T-helper 1 cell treated with Interleukin-12 subunit alpha and Interleukin-12 subunit beta and Interleukin-4 antibody, amounts not matched to agents 30 μg/mL and 1 μg/mL, for 36 hours (primary cell): Measurements from ENCODE around the gene RHCE.
"Not testable (repeated sequence)": the region's sequence is repeated elsewhere in the genome, so short reads cannot be mapped to it uniquely, and the experiment has no call there.

Experiments used
- H3K27ac Mint-ChIP-seq: one replicate; pipeline ENCODE4 v1.8.0; 2021; ENCODE audit warnings: mild to moderate bottlenecking, mixed read lengths
- H3K27me3 Mint-ChIP-seq: one replicate; pipeline ENCODE4 v1.8.0; 2021; ENCODE audit warnings: low read depth, mixed read lengths
- H3K36me3 Mint-ChIP-seq: one replicate; pipeline ENCODE4 v1.8.0; 2021; ENCODE audit warnings: low read depth, mixed read lengths
- H3K4me1 Mint-ChIP-seq: one replicate; pipeline ENCODE4 v1.8.0; 2021; ENCODE audit warnings: low read depth, mixed read lengths
- H3K4me3 Mint-ChIP-seq: one replicate; pipeline ENCODE4 v1.8.0; 2021; ENCODE audit warnings: mild to moderate bottlenecking, moderate library complexity, mixed read lengths
- H3K9me3 Mint-ChIP-seq: one replicate; pipeline ENCODE4 v1.8.0; 2021; ENCODE audit warnings: mixed read lengths

Gene RHCE

GRCh38 chr1:25420715-25421114 is at the start of gene RHCE:
TSS of gene RHCE (minus strand) at chr1:25420825. CDS start at chr1:25420786, 39 bp downstream.
- H3K9me3 Mint-ChIP-seq, H3K27me3 Mint-ChIP-seq, H3K27ac Mint-ChIP-seq, H3K4me3 Mint-ChIP-seq, H3K36me3 Mint-ChIP-seq, H3K4me1 Mint-ChIP-seq: not testable (repeated sequence)

- H3K27ac Mint-ChIP-seq: no peak overlapping the region
- H3K4me3 Mint-ChIP-seq: no peak overlapping the region
- no peaks in the 10 kb centered on the region for H3K27me3 Mint-ChIP-seq
- peaks cover 35% of the 10 kb centered on the region for H3K4me1 Mint-ChIP-seq
- H3K9me3 Mint-ChIP-seq: no peaks in the 10 kb centered on the region
- peaks cover 17% of the 10 kb centered on the region for H3K36me3 Mint-ChIP-seq
Measured at GRCh38 chr1:25469177-25469576, 48.6 kb upstream of the RHCE start.

GRCh38 chr1:25468033-25468432 is 47.4 kb upstream of the RHCE start:
- peak overlapping the region; percentile 14 for H3K27ac Mint-ChIP-seq
- H3K9me3 Mint-ChIP-seq: no peaks in the 10 kb centered on the region
- no peaks in the 10 kb centered on the region for H3K27me3 Mint-ChIP-seq
- H3K36me3 Mint-ChIP-seq: peaks cover 18% of the 10 kb centered on the region
- H3K4me1 Mint-ChIP-seq: peaks cover 23% of the 10 kb centered on the region
- H3K4me3 Mint-ChIP-seq: no peak overlapping the region

GRCh38 chr1:25467616-25468015 is 47.0 kb upstream of the RHCE start:
- Mint-ChIP-seq H3K4me3 (peak overlapping the region; percentile 26), H3K9me3 (no peaks in the 10 kb centered on the region), H3K27ac (peak overlapping the region; percentile 42), H3K36me3 (peaks cover 18% of the 10 kb centered on the region), H3K4me1 (peaks cover 23% of the 10 kb centered on the region), H3K27me3 (no peaks in the 10 kb centered on the region)

GRCh38 chr1:25467193-25467592 is 46.6 kb upstream of the RHCE start:
- H3K27me3 Mint-ChIP-seq: no peaks in the 10 kb centered on the region
- no peak overlapping the region for H3K4me3 Mint-ChIP-seq
- H3K4me1 Mint-ChIP-seq: peaks cover 19% of the 10 kb centered on the region
- no peaks in the 10 kb centered on the region for H3K9me3 Mint-ChIP-seq
- peak overlapping the region; percentile 42 for H3K27ac Mint-ChIP-seq
- H3K36me3 Mint-ChIP-seq: peaks cover 17% of the 10 kb centered on the region

- Mint-ChIP-seq H3K4me3 (no peak overlapping the region), H3K4me1 (peaks cover 13% of the 10 kb centered on the region), H3K27me3 (no peaks in the 10 kb centered on the region), H3K27ac (no peak overlapping the region), H3K36me3 (peaks cover 38% of the 10 kb centered on the region), H3K9me3 (peaks cover 6% of the 10 kb centered on the region)
Measured at GRCh38 chr1:25462732-25463131, 42.1 kb upstream of the RHCE start.

- Mint-ChIP-seq H3K4me1 (peaks cover 6% of the 10 kb centered on the region), H3K27ac (no peak overlapping the region), H3K9me3 (peaks cover 6% of the 10 kb centered on the region), H3K4me3 (no peak overlapping the region), H3K36me3 (peaks cover 38% of the 10 kb centered on the region), H3K27me3 (no peaks in the 10 kb centered on the region)
Measured at GRCh38 chr1:25461849-25462248, 41.2 kb upstream of the RHCE start.

- not testable (repeated sequence) for H3K27ac Mint-ChIP-seq, H3K4me1 Mint-ChIP-seq, H3K9me3 Mint-ChIP-seq, H3K4me3 Mint-ChIP-seq, H3K27me3 Mint-ChIP-seq
- peaks cover 36% of the 10 kb centered on the region for H3K36me3 Mint-ChIP-seq
Measured at GRCh38 chr1:25460816-25461215, 40.2 kb upstream of the RHCE start.

GRCh38 chr1:25460020-25460419 is 39.4 kb upstream of the RHCE start:
- H3K36me3 Mint-ChIP-seq: peaks cover 34% of the 10 kb centered on the region
- no peaks in the 10 kb centered on the region for H3K4me1 Mint-ChIP-seq
- peaks cover 6% of the 10 kb centered on the region for H3K9me3 Mint-ChIP-seq
- H3K27me3 Mint-ChIP-seq: no peaks in the 10 kb centered on the region
- H3K4me3 Mint-ChIP-seq: no peak overlapping the region
- no peak overlapping the region for H3K27ac Mint-ChIP-seq

GRCh38 chr1:25458541-25459298 is 38.1 kb upstream of the RHCE start:
- H3K36me3 Mint-ChIP-seq: peaks cover 39% of the 10 kb centered on the region
- no peaks in the 10 kb centered on the region for H3K4me1 Mint-ChIP-seq
- no peak overlapping the region for H3K27ac Mint-ChIP-seq

GRCh38 chr1:25456502-25456901 is 35.9 kb upstream of the RHCE start:
- Mint-ChIP-seq H3K9me3 (peaks cover 6% of the 10 kb centered on the region), H3K4me1 (no peaks in the 10 kb centered on the region), H3K4me3 (no peak overlapping the region), H3K27me3 (no peaks in the 10 kb centered on the region), H3K36me3 (peaks cover 35% of the 10 kb centered on the region), H3K27ac (no peak overlapping the region)

More at GRCh38 chr1:25458541-25459298, 38.1 kb upstream of the RHCE start:
- H3K4me3 Mint-ChIP-seq: no peak overlapping the region
- H3K9me3 Mint-ChIP-seq: peaks cover 6% of the 10 kb centered on the region
- no peaks in the 10 kb centered on the region for H3K27me3 Mint-ChIP-seq

- H3K27ac Mint-ChIP-seq: no peak overlapping the region
- H3K9me3 Mint-ChIP-seq: no peaks in the 10 kb centered on the region
- peaks cover 17% of the 10 kb centered on the region for H3K4me1 Mint-ChIP-seq
- no peak overlapping the region for H3K4me3 Mint-ChIP-seq
- H3K36me3 Mint-ChIP-seq: peaks cover 24% of the 10 kb centered on the region
- no peaks in the 10 kb centered on the region for H3K27me3 Mint-ChIP-seq
Measured at GRCh38 chr1:25451908-25452307, 31.3 kb upstream of the RHCE start.

GRCh38 chr1:25450891-25451290 is 30.3 kb upstream of the RHCE start:
- peaks cover 24% of the 10 kb centered on the region for H3K4me1 Mint-ChIP-seq
- H3K27me3 Mint-ChIP-seq: no peaks in the 10 kb centered on the region
- no peak overlapping the region for H3K4me3 Mint-ChIP-seq
- H3K27ac Mint-ChIP-seq: no peak overlapping the region
- peaks cover 26% of the 10 kb centered on the region for H3K36me3 Mint-ChIP-seq
- H3K9me3 Mint-ChIP-seq: no peaks in the 10 kb centered on the region

- Mint-ChIP-seq H3K36me3 (peaks cover 30% of the 10 kb centered on the region), H3K4me3 (no peak overlapping the region), H3K9me3 (no peaks in the 10 kb centered on the region), H3K4me1 (peaks cover 35% of the 10 kb centered on the region), H3K27me3 (no peaks in the 10 kb centered on the region), H3K27ac (peak overlapping the region; percentile 75)
Measured at GRCh38 chr1:25447547-25447946, 26.9 kb upstream of the RHCE start.

GRCh38 chr1:25445993-25446538 is 25.4 kb upstream of the RHCE start:
- Mint-ChIP-seq H3K36me3 (peaks cover 30% of the 10 kb centered on the region), H3K4me3 (peak overlapping the region; percentile 12), H3K9me3 (no peaks in the 10 kb centered on the region), H3K27ac (no peak overlapping the region), H3K4me1 (peaks cover 42% of the 10 kb centered on the region), H3K27me3 (no peaks in the 10 kb centered on the region)
